T47D (cell line): ENCODE results near the gene ENDOD1.
A peak's percentile ranks its signal among the peaks of the same experiment; 100 is the strongest.

ENCODE experiments used
- DNase-seq, 2 experiments: peaks; one replicate each; pipeline versions ENCODE4 v3.0.0 to v3.0.0-alpha.2; 2011 to 2012; ENCODE audit warnings: low read depth in 1 of 2, low spot score in 1 of 2
- JUND ChIP-seq: IDR thresholded peaks from 2 replicates; pipeline ENCODE4 v1.6.1; 2012; ENCODE audit warnings: low read depth
- in situ Hi-C: cut with HindIII; loops from 2 replicates; pipeline ENCODE4 v1.10.0; 2016; ENCODE audit warnings: low sequenced_read_pairs, low pct_unique_long_range_greater_than_20kb

The ENDOD1 gene

DNA sequence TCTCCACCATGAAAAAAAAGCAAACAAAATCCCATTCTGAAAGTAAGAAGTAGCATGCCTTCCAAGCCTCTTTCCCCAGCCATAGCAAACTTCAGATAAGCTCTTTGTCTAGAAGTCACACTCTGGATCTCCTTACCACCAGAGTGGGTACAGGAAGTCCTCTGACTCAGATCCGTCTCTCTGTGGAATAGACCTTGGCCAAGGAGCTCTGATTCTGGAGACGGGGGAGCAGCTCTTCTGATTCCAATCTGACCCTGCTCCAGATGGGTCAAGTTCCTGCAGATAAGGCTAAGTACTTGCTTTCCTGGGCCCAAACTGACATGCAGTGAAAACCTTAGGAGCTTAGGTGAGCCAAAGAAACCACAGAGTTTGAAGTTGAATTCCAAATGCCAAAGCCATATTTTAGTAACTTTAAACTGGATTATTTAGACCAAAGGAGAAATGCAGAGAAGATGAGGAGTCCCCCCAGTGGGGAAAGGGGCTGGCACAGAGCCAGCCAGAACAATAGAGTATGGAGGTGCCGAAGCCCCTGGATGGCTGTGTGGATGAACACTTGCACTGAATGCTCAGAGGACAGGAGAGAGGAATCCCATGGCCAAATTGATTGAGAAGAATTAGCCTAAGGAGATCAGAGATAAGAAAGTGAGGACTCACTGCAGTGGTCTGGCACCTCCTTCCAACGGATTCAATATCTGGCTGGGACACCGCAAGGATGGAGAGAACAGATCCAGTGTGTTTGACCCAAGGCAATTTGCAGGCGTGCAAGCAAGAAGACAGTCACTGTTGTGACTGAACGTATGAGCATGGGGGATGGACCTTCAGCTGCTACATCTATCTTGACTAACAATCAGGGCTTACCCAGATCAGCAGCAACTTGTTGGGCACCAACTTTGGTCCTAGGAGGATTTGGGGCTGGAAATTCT, 54.9 kb downstream of the ENDOD1 start:
- DNase-seq, result no peak
- in situ Hi-C loops, result no loop called here

GRCh38 chr11:95145430-95146060, 55.9 kb downstream of the ENDOD1 start:
- DNase-seq, result no peak
- in situ Hi-C loops, result no loop called here
- no peak for TF ChIP-seq JUND

More for the DNA sequence above, 54.9 kb downstream of the ENDOD1 start:
- no peak for TF ChIP-seq JUND

GRCh38 chr11:95147364-95147905, 57.8 kb downstream of the ENDOD1 start:
- DNase-seq, result no peak
- TF ChIP-seq JUND, result no peak
- in situ Hi-C loops, result no loop called here

- no peak for DNase-seq
- TF ChIP-seq JUND, result no peak
- in situ Hi-C loops, result no loop called here
Measured at GRCh38 chr11:95148406-95148805, 58.8 kb downstream of the ENDOD1 start.

DNA sequence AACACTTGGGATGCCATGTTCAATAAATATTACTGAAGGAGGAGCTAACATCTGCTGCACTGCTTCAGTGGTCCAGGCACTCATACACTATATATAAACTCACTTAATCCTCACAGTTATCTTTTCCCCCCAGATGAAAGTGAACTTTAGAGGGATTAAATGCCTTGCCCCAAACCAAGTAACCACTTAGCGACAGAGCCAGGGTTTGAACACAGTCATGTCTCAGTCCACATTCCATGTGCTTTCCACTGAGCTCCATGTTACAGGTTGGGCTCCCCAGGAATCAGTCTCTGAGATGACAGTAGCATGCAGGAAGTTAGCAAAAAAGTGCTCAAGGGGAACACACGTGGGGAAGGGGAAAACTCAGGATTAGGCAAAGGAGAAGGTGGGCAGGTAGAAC, 59.3 kb downstream of the ENDOD1 start:
- in situ Hi-C loops, result no loop called here
- TF ChIP-seq JUND, result no peak
- DNase-seq, result no peak

- no peak for DNase-seq
- in situ Hi-C loops, result no loop called here
- no peak for TF ChIP-seq JUND
Measured at GRCh38 chr11:95149651-95150364, 60.2 kb downstream of the ENDOD1 start.

DNA sequence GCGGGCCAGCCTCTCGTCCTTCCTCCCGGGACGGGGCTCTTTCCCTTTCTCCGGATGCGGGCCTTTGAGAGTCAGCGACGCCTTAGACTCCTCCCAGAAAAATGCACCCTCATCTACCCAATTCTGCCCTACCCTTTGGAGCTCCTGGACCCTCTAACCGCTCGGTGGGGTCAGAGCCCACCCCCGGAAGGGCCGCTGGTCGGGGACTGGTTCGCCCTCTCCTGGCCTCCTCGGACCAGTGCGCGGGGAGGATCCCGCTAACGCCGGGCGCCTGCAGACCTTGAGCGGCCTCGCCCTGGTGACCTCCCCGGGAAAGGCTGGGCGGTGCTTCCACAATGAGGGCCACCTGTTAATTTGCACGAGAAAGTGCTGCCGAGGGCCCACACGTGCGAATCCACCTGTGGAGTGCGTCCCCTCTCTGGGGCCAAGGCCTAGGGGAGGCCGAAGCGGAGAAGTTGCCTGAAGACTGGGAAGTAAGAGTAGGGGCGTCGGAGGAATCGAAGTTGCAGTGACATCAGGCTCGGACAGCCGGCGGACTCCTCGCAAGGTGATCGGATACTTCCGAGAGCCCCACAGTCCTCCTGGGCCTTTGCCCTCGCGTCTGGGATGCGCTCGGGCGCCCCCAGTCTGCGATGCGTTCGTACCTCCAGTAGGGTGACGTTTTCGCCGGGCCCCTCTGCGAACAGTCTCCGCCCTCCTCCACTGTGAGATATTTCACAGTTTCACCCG, 61.5 kb downstream of the ENDOD1 start:
- peak; percentile 90 to 93 for DNase-seq
- in situ Hi-C loops, result no loop called here

GRCh38 chr11:95152876-95153856, 63.5 kb downstream of the ENDOD1 start:
- in situ Hi-C loops, result no loop called here
- DNase-seq, result no peak
- TF ChIP-seq JUND, result no peak

More for the DNA sequence above, 61.5 kb downstream of the ENDOD1 start:
- no peak for TF ChIP-seq JUND

DNA sequence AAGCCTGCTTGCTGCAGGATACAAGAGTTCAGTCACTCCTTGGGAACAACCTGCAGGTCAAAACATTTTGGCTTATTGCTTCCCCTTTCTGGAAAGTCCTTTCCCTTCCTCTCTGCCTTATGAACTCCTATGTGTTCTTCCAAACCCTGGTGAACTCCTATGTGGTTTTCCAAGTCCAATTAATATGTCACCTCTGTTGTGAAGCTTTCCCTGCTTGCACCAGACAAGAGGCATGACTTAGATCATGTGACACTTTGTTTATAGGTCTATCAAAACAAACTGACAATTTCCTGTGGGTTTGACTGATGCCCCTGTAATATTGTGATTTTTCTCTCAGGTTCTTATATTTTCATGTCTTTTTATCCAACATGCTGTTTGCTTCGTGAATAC, 64.2 kb downstream of the ENDOD1 start:
- no peak for TF ChIP-seq JUND
- no peak for DNase-seq
- in situ Hi-C loops, result no loop called here

DNA sequence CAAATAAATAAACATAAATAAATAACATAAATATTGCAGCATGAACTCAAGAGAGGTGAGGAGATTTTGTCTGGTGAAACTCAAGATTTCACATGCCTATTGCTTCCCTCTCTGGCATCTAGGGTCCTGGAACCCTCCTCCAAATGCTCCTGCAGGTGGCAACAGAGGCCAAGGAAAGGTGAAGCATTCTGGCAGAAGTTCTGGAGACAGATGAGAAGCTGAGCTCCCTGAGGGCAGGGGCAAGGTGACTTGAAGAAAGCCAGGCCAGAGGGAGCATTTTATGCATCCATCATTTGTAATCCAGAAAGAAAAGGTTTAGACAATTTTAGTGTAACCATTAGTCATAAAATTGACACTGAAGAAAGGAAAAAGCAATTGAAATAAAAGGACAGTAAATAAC, 64.9 kb downstream of the ENDOD1 start:
- peak; percentile 48 to 82 for DNase-seq
- in situ Hi-C loops, result no loop called here
- TF ChIP-seq JUND, result no peak

DNA sequence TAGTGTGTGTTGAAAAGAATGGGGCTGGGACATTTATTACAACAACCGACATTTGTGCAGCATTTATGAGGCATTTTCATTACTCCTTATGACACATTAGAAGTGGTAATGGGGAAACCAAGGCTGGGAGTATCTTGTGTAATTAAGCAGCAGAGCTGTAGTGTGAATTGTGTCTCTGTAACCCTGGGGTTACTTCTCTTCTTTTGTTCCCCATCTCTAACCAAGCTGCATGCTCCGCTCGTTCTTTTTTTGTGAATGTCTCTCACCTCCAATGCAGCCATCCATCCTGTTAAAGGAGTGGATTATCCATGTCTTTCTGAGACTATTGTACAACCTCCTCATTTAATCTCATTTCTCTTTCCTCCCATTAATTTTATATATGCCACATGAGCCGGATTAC, 65.7 kb downstream of the ENDOD1 start:
- no peak for DNase-seq
- no peak for TF ChIP-seq JUND
- in situ Hi-C loops, result no loop called here
